ENCODE measurements around the gene KDM6B.
A peak's percentile ranks its signal among the peaks of the same experiment; 100 is the strongest.
"Not testable (repeated sequence)": the region's sequence is repeated elsewhere in the genome, so short reads cannot be mapped to it uniquely, and the experiment has no call there.

Gene KDM6B

GRCh38 chr17:7852919-7853690 is 19.1 kb downstream of the KDM6B start:
- DNase-seq (ENCODE audit: low read depth) = no peak

GRCh38 chr17:7853691-7854038 is 19.6 kb downstream of the KDM6B start:
- no peak for DNase-seq (ENCODE audit: low read depth)

DNA sequence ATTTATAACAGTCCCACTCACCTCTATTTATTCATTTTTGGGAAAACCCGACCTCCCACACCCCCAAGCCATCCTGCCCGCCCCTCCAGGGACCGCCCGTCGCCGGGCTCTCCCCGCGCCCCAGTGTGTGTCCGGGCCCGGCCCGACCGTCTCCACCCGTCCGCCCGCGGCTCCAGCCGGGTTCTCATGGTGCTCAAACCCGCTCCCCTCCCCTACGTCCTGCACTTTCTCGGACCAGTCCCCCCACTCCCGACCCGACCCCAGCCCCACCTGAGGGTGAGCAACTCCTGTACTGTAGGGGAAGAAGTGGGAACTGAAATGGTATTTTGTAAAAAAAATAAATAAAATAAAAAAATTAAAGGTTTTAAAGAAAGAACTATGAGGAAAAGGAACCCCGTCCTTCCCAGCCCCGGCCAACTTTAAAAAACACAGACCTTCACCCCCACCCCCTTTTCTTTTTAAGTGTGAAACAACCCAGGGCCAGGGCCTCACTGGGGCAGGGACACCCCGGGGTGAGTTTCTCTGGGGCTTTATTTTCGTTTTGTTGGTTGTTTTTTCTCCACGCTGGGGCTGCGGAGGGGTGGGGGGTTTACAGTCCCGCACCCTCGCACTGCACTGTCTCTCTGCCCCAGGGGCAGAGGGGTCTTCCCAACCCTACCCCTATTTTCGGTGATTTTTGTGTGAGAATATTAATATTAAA is 20.2 kb downstream of the KDM6B start:
- no peak for DNase-seq (ENCODE audit: low read depth)

- no peak for DNase-seq (ENCODE audit: low read depth)
Observed at GRCh38 chr17:7854851-7855659, 21.0 kb downstream of the KDM6B start, which contains the start of gene TMEM88. TSS of gene TMEM88 (plus strand) at chr17:7855066. CDS start at chr17:7855075, 9 bp downstream.

GRCh38 chr17:7855660-7856010 is 21.6 kb downstream of the KDM6B start:
- no peak for DNase-seq (ENCODE audit: low read depth)

DNA sequence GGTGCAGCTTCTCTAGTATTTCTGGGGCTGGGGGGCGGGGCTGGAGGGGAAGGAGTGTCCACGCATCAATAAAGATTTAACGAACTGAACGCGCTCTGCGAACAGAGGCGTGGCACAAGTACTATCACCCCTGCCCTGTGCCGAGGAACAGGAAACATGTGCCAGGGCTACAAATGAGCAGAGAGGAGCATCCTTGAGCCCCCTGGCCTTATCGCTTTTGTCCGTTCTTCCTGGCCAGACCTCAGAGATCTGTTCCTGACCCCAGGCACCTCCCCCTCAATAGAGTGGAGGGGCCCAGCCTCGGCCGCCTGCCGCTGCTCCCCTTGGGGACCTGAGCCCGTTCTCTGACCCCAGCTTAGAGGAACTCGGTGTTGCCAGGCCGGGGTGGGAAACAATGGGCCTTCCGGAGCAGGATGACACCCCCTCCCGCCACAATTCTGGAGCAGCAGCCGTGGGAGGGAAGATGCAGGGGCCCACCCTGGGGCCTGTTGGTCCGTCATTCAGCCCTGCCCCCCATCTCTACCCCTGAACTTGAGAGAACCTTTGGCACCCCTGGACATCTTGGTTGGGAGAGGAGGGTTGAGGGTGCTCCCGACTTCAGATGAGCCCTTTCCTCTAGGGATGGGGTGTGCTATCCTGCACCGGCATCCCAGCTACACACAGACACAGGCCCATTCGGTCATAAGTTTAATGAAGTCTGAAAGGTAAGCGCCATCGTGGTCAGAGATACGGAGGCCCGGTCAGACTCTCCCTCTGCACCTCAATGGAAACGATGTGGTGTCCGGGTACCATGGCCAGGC is 22.2 kb downstream of the KDM6B start:
- DNase-seq (ENCODE audit: low read depth) = no peak

DNA sequence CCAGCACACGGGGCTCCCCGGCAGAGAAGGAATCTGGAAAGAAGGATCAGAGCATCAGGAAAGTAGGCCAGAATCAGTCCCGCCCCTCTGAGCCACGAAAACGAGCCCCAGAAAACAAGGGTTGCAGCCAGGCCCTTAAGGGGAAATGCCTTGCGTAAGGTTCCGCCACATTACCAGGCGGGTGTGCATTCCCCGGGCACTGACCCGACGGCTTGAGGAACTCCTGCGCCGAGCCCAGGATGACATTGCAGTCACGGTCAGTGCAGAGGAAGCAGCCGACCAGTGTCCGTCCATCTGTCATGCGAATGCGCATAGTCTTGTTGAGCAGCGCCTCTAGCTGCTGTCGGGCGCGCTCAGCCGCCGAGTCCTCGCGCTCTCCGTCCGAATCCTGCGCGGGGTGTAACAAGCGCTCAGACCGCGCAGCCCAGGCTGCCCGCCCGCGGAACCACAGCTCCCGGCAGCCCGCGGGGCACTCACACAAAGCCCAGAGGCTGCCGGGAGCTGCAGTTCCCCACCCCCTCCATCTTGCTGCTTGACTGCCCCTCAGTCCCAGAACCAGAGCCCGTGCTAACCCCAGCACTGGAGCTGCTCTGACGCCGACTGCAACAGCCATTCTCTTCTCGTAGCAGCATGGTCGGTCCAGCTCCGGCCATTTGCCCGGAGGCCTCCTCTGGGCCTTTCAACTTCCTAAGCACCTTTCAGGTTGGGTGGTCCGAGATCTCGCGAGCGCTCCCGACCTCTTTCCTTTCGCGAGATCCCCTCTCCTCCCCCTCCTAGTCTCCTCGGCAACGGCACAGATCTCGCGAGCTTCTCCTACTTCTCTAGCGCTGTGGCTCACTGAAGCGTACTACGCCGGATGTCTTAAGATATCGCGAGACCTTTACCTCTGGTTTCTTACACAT is 23.0 kb downstream of the KDM6B start, which contains the start of gene NAA38:
TSS of gene NAA38 (minus strand) at position 749 of the 902 bp plus-strand sequence. CDS start at position 653, 96 bp downstream.
- DNase-seq (ENCODE audit: low read depth) = peak; percentile 95

DNA sequence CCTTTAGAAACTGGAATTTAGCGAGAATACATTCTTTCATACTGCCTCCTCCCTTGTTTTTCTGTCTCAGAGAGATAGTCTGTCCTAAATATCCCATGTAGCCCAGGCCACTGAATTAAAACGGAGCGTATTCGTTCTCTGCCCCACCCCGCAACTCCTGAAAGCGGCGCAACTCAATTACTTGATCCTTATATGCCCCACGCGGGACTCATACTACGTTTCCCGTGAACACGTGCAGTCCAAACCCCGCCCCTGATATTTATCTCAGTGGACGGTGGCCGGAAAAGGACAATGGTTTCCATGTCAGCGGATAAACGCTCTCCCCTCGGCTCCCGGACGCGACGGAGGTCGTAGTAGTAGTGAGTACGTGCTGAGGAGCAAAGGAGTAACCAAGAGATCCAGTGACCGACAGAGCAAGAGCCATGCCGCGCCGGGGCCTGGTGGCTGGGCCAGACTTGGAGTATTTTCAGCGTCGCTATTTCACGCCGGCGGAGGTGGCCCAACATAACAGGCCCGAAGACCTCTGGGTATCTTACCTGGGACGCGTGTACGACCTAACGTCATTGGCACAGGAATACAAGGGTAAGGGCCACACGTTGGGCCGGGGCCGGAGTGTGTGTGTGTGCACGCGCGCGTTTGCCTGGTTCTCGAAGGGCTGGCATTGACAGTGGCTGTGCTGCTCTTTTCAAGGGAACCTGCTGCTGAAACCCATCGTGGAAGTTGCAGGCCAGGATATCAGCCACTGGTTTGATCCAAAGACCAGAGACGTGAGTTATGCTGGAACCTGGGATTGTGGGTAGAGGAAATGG is 23.9 kb downstream of the KDM6B start, which contains the start of gene CYB5D1:
TSS of gene CYB5D1 (plus strand) at position 291 of the 809 bp plus-strand sequence. CDS start at position 423, 132 bp downstream.
- DNase-seq (ENCODE audit: low read depth) = peak; percentile 84

- DNase-seq (ENCODE audit: low read depth) = no peak
Observed at GRCh38 chr17:7858522-7858810, 24.4 kb downstream of the KDM6B start.

DNA sequence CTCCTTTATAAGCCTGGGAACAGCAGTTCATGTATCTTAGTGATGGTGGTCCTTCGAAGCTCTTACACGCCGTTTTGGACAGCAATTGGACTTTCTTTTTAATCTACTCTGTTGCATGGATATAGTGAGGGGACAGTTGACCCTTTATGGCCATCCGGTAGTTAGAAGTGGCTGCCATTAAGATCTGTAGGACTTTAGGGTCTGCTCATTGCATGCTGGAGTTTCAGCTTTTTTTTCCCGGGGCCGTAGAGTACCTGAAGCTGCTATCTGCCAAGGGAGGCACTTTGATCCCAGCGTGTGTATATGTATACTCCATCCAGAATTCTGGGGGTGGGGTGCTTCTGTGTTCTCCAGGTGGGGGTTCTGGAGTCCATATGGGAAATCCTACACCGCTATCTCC is 25.0 kb downstream of the KDM6B start:
- DNase-seq (ENCODE audit: low read depth) = no peak

GRCh38 chr17:7862692-7863437 is 28.8 kb downstream of the KDM6B start:
- DNase-seq (ENCODE audit: low read depth) = no peak

GRCh38 chr17:7864384-7864783 is 30.4 kb downstream of the KDM6B start:
- DNase-seq (ENCODE audit: low read depth) = not testable (repeated sequence)

DNA sequence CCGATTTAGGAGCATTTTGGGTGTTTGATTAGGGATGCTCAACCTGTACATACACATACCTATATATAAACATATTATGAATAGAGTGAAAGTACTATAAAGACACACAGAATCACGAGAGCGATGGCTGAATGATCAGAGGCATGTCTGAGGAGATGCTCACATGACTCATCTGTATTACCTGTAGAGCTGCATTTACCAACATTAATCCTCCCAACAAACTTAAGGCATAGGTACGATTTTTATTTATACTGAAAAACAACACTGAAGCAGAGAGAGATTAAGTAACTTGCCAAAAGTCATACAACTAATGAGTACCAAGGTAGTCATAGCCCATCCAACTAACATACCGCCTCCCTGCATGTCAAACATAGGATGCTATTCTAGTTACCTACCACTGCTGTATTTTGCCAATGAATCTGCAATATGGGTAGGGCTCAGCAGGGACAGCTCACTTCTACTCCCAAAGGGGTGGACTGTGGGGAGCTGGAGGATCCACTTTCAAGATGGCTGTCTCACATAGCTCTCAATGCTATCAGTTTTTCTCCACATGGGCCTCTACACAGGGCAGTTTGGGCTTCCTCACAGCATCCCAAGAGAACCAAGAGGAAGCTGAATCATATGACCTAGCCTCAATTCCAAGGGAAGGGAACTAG is 31.1 kb downstream of the KDM6B start:
- DNase-seq (ENCODE audit: low read depth) = no peak

- no peak for DNase-seq (ENCODE audit: low read depth)
Observed at GRCh38 chr17:7867881-7868329, 33.9 kb downstream of the KDM6B start.

DNA sequence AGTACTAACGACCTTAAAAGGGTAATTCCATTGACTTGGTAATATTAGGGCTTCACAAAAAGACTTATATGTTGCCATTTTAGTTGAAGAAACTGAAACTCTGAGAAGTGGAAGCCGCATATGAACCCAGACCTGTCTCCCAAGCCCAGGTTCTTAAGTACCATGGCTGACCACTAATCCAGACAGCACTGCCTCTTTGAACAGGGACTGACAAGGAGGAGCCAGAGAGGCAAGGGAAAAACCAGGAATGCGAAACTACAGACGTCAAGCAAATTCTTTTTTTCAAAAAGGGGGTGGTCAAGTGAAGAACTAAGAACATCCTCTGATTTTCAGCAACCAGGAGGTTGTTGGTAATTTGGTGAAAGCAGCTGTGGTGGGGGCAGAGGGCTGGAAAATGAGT is 39.0 kb downstream of the KDM6B start:
- DNase-seq (ENCODE audit: low read depth) = no peak

GRCh38 chr17:7875804-7876370 is 41.9 kb downstream of the KDM6B start:
- no peak for DNase-seq (ENCODE audit: low read depth)

DNA sequence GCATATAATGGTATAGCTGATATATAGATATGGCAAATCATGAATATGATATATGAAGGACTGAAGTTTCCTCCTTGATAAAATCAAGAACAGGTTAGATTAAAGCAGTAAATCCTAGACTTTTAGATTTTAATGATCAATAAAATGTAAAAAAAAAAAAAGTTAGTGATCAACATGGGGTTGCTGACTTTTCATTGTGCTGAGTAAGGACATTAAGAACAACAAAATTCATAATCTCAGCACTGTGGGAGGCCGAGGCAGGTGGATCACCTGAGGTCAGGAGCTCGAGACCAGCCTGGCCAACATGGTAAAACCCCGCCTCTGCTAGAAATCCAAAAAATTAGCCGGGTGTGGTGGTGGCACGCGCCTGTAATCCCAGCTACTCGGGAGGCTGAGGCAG is 44.2 kb downstream of the KDM6B start:
- no peak for DNase-seq (ENCODE audit: low read depth)
